Hepatocyte (in vitro differentiated cells): ENCODE data around the gene MTNR1B. TPM values are rescaled to one million over a fixed set of nuclear protein-coding genes. Genes with fewer than 3 reads are reported as not detected.

Source experiments
- DNase-seq: peaks from one replicate; pipeline ENCODE4 v3.0.0-alpha.2; 2016; ENCODE audit warnings: low spot score
- H2AFZ ChIP-seq: fragments of 200-600 bp; sonication (generic); 2 replicates; pipeline ENCODE4 v1.6.0; 2016; ENCODE audit warnings: antibody characterized with exemption, mild to moderate bottlenecking
- H3K27ac ChIP-seq: fragments of 200-600 bp; sonication (generic); 2 replicates; pipeline ENCODE4 v1.5.1; 2016; ENCODE audit warnings: mild to moderate bottlenecking
- H3K27me3 ChIP-seq: fragments of 200-600 bp; sonication (generic); 2 replicates; pipeline ENCODE4 v1.6.1; 2016
- H3K36me3 ChIP-seq: fragments of 200-600 bp; sonication (generic); replicated peaks from 2 replicates; pipeline ENCODE4 v1.5.1; 2016; ENCODE audit warnings: low read depth; ENCODE audit not compliant: insufficient read depth
- H3K4me1 ChIP-seq: fragments of 200-600 bp; sonication (generic); 2 replicates; pipeline ENCODE4 v1.5.1; 2016; ENCODE audit warnings: mild to moderate bottlenecking, moderate library complexity; ENCODE audit not compliant: insufficient read depth
- H3K4me2 ChIP-seq: fragments of 200-600 bp; sonication (generic); 2 replicates; pipeline ENCODE4 v1.6.0; 2016
- H3K4me3 ChIP-seq: fragments of 200-600 bp; sonication (generic); 2 replicates; pipeline ENCODE4 v1.5.1; 2016; ENCODE audit warnings: mild to moderate bottlenecking
- H3K79me2 ChIP-seq: fragments of 200-600 bp; sonication (generic); 2 replicates; pipeline ENCODE4 v1.6.0; 2017; ENCODE audit warnings: mild to moderate bottlenecking
- H3K9me2 ChIP-seq: fragments of 200-600 bp; sonication (generic); replicated peaks from 2 replicates; pipeline ENCODE4 v1.6.0; 2017; ENCODE audit warnings: mild to moderate bottlenecking; ENCODE audit not compliant: insufficient read depth
- H3K9me3 ChIP-seq: fragments of 200-600 bp; sonication (generic); 2 replicates; pipeline ENCODE4 v1.5.1; 2016; ENCODE audit warnings: low read depth, mild to moderate bottlenecking
- H4K20me1 ChIP-seq: fragments of 200-600 bp; sonication (generic); 2 replicates; pipeline ENCODE4 v1.6.0; 2016; ENCODE audit warnings: mild to moderate bottlenecking; ENCODE audit not compliant: insufficient read depth, poor library complexity, severe bottlenecking
- EZH2 ChIP-seq: fragments of 200-600 bp; sonication (generic); IDR thresholded peaks from 2 replicates; pipeline ENCODE4 v1.6.1; 2016; ENCODE audit warnings: antibody characterized with exemption, mild to moderate bottlenecking, borderline replicate concordance
- EZH2phosphoT487 ChIP-seq: fragments of 200-600 bp; sonication (generic); IDR thresholded peaks from one replicate; pipeline ENCODE4 v1.6.1; 2018; ENCODE audit warnings: antibody characterized with exemption, mild to moderate bottlenecking, low read depth, moderate library complexity; ENCODE audit not compliant: unreplicated experiment, severe bottlenecking
- WGBS: methylation state at CpG from one replicate; pipeline ENCODE4 v1.1.6; 2016; ENCODE audit warnings: low lambda C conversion rate; ENCODE audit errors: missing lambda C conversion rate; 5-methylcytosine and 5-hydroxymethylcytosine counted together
- polyA plus RNA-seq: library from polyadenylated mRNA; unstranded; fragments of >200 nt; fragmentation: Nextera tagmentation; extraction: Ambion mirVana; gene quantifications from 2 replicates; pipeline ENCODE4 v1.2.1, GENCODE V29; 2016
- total RNA-seq: library from RNA; depleted of rRNA; stranded (reverse); fragments of >200 nt; gene quantifications from 2 replicates; pipeline ENCODE4 v1.2.3, GENCODE V29; 2014
- TF ChIP-seq, protein P1 (sequence below): fragments of 200-600 bp; sonication (generic); IDR thresholded peaks from 2 replicates; pipeline ENCODE4 v1.5.1; 2016; ENCODE audit warnings: antibody characterized with exemption, mild to moderate bottlenecking; ENCODE audit not compliant: poor library complexity

MTNR1B gene
- total and polyA plus RNA-seq, 2 experiments from 2014 or later, result 0.30 to 0.40 TPM

DNA sequence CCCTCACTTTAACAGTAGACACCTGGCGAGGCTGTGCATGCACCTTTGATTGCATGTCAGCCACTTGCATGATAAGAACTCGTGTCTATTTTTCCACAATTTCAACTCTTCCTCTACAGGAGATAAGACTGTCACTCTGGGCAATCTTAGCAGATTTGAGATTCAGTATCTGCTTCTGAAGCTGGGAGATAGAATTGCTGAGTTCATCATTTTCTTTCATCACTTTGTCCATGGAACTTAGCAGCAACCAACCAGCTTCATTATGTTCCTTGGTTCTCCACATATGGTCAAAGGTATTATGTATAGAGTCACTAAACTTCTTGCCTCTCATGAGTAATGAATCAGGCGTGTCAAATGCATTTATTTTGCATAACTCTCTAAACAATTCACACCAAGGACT is 17.1 kb downstream of the MTNR1B start:
- Histone ChIP-seq H3K27ac (no peak overlapping the region), H3K9me2 (no peaks in the 10 kb centered on the region), H3K36me3 (no peaks in the 10 kb centered on the region), H3K4me3 (no peak overlapping the region), H3K79me2 (no peaks in the 10 kb centered on the region), H3K27me3 (no peaks in the 10 kb centered on the region), H2AFZ (no peak overlapping the region), H3K9me3 (no peaks in the 10 kb centered on the region), H3K4me1 (no peaks in the 10 kb centered on the region), H4K20me1 (no peaks in the 10 kb centered on the region), H3K4me2 (no peak overlapping the region)
- WGBS, result 93% methylated on average over 3 of the region's 3 CpGs
- no peak for DNase-seq
- TF ChIP-seq EZH2, result no peak
- TF ChIP-seq, protein P1, sequence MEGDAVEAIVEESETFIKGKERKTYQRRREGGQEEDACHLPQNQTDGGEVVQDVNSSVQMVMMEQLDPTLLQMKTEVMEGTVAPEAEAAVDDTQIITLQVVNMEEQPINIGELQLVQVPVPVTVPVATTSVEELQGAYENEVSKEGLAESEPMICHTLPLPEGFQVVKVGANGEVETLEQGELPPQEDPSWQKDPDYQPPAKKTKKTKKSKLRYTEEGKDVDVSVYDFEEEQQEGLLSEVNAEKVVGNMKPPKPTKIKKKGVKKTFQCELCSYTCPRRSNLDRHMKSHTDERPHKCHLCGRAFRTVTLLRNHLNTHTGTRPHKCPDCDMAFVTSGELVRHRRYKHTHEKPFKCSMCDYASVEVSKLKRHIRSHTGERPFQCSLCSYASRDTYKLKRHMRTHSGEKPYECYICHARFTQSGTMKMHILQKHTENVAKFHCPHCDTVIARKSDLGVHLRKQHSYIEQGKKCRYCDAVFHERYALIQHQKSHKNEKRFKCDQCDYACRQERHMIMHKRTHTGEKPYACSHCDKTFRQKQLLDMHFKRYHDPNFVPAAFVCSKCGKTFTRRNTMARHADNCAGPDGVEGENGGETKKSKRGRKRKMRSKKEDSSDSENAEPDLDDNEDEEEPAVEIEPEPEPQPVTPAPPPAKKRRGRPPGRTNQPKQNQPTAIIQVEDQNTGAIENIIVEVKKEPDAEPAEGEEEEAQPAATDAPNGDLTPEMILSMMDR, result no peak
- TF ChIP-seq EZH2phosphoT487, result no peak

DNA sequence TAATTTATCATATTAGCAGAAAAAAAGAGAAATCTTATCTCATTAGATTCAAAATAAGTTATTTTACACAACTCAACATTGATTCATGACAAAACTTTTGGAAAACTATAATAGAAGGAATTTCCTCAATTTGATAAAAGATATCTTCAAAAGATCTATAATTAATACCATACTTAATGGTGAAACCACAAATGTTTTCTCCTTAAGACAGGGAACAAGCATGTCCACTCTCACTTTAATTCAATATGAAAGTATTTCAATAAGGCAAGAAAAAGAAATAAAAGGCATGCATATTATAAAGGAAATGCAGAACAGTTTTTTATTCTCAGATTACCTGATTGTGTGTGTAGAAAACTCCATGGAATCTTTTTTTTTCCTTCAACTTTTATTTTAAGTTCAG is 23.6 kb downstream of the MTNR1B start:
- Histone ChIP-seq H3K4me2 (no peak overlapping the region), H3K27ac (no peak overlapping the region), H3K4me3 (no peak overlapping the region), H3K36me3 (no peaks in the 10 kb centered on the region), H3K9me2 (no peaks in the 10 kb centered on the region), H3K9me3 (no peaks in the 10 kb centered on the region), H3K79me2 (no peaks in the 10 kb centered on the region), H2AFZ (no peak overlapping the region), H3K4me1 (no peaks in the 10 kb centered on the region), H4K20me1 (no peaks in the 10 kb centered on the region), H3K27me3 (no peaks in the 10 kb centered on the region)
- TF ChIP-seq EZH2 (no peak), EZH2phosphoT487 (no peak)
- TF ChIP-seq, protein P1, result no peak
- DNase-seq, result no peak

DNA sequence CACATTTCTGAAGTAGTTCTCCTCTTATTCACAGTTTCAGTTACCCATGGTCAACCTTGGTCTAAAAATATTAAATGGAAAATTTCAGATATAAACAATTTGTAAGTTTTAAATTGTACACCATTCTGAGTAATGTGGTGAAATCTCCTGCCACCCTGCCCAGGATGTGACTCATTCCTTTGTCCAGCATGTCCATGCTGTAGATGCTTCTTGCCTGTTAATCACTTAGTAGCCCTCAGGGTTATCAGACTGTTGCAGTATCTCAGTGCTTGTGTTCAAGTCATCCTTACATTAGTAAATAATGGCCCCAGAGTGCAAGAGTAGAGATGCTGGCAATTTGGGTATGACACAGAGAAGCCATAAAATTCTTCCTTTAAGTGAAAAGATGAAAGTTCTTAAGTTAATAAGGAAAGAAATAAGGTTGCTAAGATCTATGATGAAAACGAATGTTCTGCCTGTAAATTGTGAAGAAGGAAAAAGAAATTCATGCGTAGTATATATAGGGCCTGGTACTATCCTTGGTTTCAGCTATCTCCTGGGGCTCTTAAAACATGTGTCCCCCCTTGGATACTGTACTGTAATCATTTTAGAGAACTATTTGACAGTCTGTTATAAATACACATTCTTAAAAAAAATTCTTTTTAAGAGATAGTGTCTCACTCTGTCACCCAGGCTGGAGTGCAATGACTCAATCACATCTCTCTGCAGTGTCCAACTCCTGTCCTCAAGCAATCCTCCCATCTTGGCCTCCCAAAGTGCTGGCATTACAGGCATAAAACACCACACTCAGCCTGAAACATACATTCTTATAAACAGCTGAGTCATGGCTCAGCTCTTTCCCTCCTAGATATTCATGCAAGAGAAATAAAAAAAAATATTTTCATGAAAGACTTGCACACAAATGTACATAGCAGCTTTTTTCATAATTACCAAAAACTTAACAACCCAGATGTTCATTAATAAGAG is 31.3 kb downstream of the MTNR1B start:
- Histone ChIP-seq H3K4me3 (no peak overlapping the region), H2AFZ (no peak overlapping the region), H3K27me3 (no peaks in the 10 kb centered on the region), H3K4me2 (no peak overlapping the region), H3K9me3 (no peaks in the 10 kb centered on the region), H3K36me3 (no peaks in the 10 kb centered on the region), H4K20me1 (no peaks in the 10 kb centered on the region), H3K27ac (no peak overlapping the region), H3K9me2 (no peaks in the 10 kb centered on the region), H3K4me1 (no peaks in the 10 kb centered on the region), H3K79me2 (no peaks in the 10 kb centered on the region)
- DNase-seq, result no peak
- TF ChIP-seq EZH2phosphoT487 (no peak), EZH2 (no peak)
- TF ChIP-seq, protein P1, result no peak
- 88% methylated on average over 2 of the region's 2 CpGs for WGBS
